SK-N-SH treated with all-trans-retinoic acid at 6 μM for 48 hours (cell line): ENCODE results near the gene SIAH1.

Experiments
- ATAC-seq: fragments of 200-7000 bp; cut with Tn5 transposase; 3 replicates; pipeline ENCODE4 v1.9.1; 2020; ENCODE audit warnings: mild to moderate bottlenecking, moderate library complexity
- ARNTL ChIP-seq: fragments of 450-650 bp; formaldehyde crosslinking; IDR thresholded peaks from 2 replicates; pipeline ENCODE4 v1.5.0; 2020; ENCODE audit warnings: low read depth, mild to moderate bottlenecking, moderate library complexity, borderline replicate concordance
- BACH2 ChIP-seq: fragments of 250-450 bp; sonication (Bioruptor Pico); IDR thresholded peaks from 2 replicates; pipeline ENCODE4 v1.9.0; 2021; ENCODE audit warnings: mild to moderate bottlenecking, borderline replicate concordance
- CREB5 ChIP-seq: fragments of 250-450 bp; sonication (Bioruptor Pico); IDR thresholded peaks from 2 replicates; pipeline ENCODE4 v1.5.1; 2020; ENCODE audit warnings: low read depth, mild to moderate bottlenecking, moderate library complexity
- CSDC2 ChIP-seq: fragments of 250-450 bp; sonication (Bioruptor Pico); IDR thresholded peaks from 2 replicates; pipeline ENCODE4 v1.5.0; 2020; ENCODE audit warnings: mild to moderate bottlenecking, moderate library complexity
- ESRRG ChIP-seq: fragments of 250-450 bp; sonication (Bioruptor Pico); IDR thresholded peaks from 2 replicates; pipeline ENCODE4 v1.6.1; 2021; ENCODE audit warnings: mild to moderate bottlenecking
- GLIS3 ChIP-seq: fragments of 250-450 bp; sonication (Bioruptor Pico); IDR thresholded peaks from 2 replicates; pipeline ENCODE4 v1.5.0; 2020; ENCODE audit warnings: mild to moderate bottlenecking, moderate library complexity
- OSR1 ChIP-seq: fragments of 250-450 bp; sonication (Bioruptor Pico); IDR thresholded peaks from 2 replicates; pipeline ENCODE4 v1.8.0; 2022; ENCODE audit warnings: moderate library complexity, mild to moderate bottlenecking, inconsistent platforms
- PATZ1 ChIP-seq: fragments of 250-450 bp; sonication (Bioruptor Pico); IDR thresholded peaks from 2 replicates; pipeline ENCODE4 v1.8.0; 2020; ENCODE audit warnings: mild to moderate bottlenecking, moderate library complexity, borderline replicate concordance
- POU6F1 ChIP-seq: fragments of 250-450 bp; sonication (Bioruptor Pico); IDR thresholded peaks from 2 replicates; pipeline ENCODE4 v1.8.0; 2021; ENCODE audit warnings: low read depth, mild to moderate bottlenecking, moderate library complexity, borderline replicate concordance
- PPARA ChIP-seq: fragments of 250-450 bp; sonication (Bioruptor Pico); IDR thresholded peaks from 2 replicates; pipeline ENCODE4 v1.5.0; 2020; ENCODE audit warnings: mild to moderate bottlenecking, borderline replicate concordance
- RARB ChIP-seq: fragments of 250-450 bp; sonication (Bioruptor Pico); IDR thresholded peaks from 2 replicates; pipeline ENCODE4 v1.8.0; 2021; ENCODE audit warnings: mild to moderate bottlenecking, moderate library complexity
- SNAI2 ChIP-seq: fragments of 250-450 bp; sonication (Bioruptor Pico); IDR thresholded peaks from 2 replicates; pipeline ENCODE4 v1.5.0; 2020; ENCODE audit warnings: mild to moderate bottlenecking, moderate library complexity
- TCF4 ChIP-seq: fragments of 250-450 bp; sonication (Bioruptor Pico); IDR thresholded peaks from 2 replicates; pipeline ENCODE4 v1.8.0; 2021; ENCODE audit warnings: mild to moderate bottlenecking, moderate library complexity, borderline replicate concordance
- TOX ChIP-seq: fragments of 250-450 bp; sonication (Bioruptor Pico); IDR thresholded peaks from 2 replicates; pipeline ENCODE4 v1.8.0; 2021; ENCODE audit warnings: mild to moderate bottlenecking, moderate library complexity, borderline replicate concordance
- ZC3H10 ChIP-seq: fragments of 250-450 bp; sonication (Bioruptor Pico); IDR thresholded peaks from 2 replicates; pipeline ENCODE4 v1.5.1; 2021; ENCODE audit warnings: mild to moderate bottlenecking, moderate library complexity
- ZFP3 ChIP-seq: fragments of 250-450 bp; sonication (Bioruptor Pico); IDR thresholded peaks from 2 replicates; pipeline ENCODE4 v1.5.0; 2020; ENCODE audit warnings: mild to moderate bottlenecking, moderate library complexity
- ZFP30 ChIP-seq: fragments of 450-650 bp; formaldehyde crosslinking; IDR thresholded peaks from 2 replicates; pipeline ENCODE4 v1.5.0; 2022; ENCODE audit warnings: mild to moderate bottlenecking, moderate library complexity
- ZNF565 ChIP-seq: fragments of 450-650 bp; formaldehyde crosslinking; conservative IDR thresholded peaks from 2 replicates; pipeline ENCODE4 v1.5.0; 2020; ENCODE audit warnings: low read depth, mild to moderate bottlenecking, moderate library complexity
- ZNF70 ChIP-seq: fragments of 450-650 bp; formaldehyde crosslinking; IDR thresholded peaks from 2 replicates; pipeline ENCODE4 v1.5.0; 2020; ENCODE audit warnings: mild to moderate bottlenecking, moderate library complexity
- ZNF8 ChIP-seq: fragments of 450-650 bp; formaldehyde crosslinking; IDR thresholded peaks from 2 replicates; pipeline ENCODE4 v1.5.0; 2020; ENCODE audit warnings: mild to moderate bottlenecking, moderate library complexity
- TF ChIP-seq, protein P1 (sequence below): fragments of 250-450 bp; sonication (Bioruptor Pico); IDR thresholded peaks from 2 replicates; pipeline ENCODE4 v1.5.1; 2021; ENCODE audit warnings: mild to moderate bottlenecking, moderate library complexity
- TF ChIP-seq, protein P2 (sequence below): fragments of 250-450 bp; sonication (Bioruptor Pico); IDR thresholded peaks from 2 replicates; pipeline ENCODE4 v1.5.0; 2020; ENCODE audit warnings: mild to moderate bottlenecking, moderate library complexity

The SIAH1 gene

DNA sequence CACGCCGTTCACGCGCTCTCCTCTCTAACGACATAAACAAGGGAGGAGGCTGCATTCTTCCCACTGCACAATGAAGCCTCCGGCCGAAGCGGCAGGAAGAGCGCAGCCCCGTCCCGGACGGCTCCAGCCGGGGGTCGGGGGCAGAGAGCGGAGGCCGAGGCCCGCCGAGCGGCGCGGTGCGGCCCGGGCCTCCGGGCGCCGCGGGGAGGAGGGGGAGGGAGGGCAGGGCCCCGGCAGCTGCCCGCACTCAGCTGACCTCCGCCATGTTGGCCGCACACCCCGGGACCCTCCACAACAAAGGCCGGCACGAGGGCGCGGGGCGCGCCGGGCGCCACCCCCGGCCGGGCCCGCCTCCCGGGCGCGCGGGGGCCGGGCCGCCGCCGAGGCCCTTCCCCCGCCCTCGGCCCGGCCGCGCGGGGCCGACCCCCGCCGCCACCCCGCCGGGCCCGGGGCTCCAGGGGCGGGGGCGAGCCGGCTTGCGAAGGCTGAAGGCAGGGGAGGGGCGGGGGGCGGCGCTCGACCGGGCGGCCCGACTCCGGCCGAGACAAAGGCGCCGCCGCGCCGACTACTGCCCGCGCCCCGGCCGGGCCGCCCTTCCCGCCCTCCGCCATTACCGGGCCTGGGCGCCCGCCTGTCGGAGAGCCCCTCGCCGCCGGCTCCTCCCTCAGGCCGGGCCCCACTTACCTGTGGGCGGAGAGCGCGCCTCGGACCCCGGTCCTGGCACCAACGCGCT lies 527 bp downstream of the SIAH1 start:
- ATAC-seq = peak; percentile 75

GRCh38 chr16:48383877-48384519 lies 1.2 kb downstream of the SIAH1 start:
- peak; percentile 41 for ATAC-seq
- TF ChIP-seq ZFP3 (CRISPR knock-in tag) (no peak), RARB (CRISPR knock-in tag) (no peak), ZFP30 (CRISPR knock-in tag) (no peak), POU6F1 (no peak), PPARA (no peak), ARNTL (CRISPR knock-in tag) (no peak), ZNF8 (CRISPR knock-in tag) (no peak), SNAI2 (CRISPR knock-in tag) (no peak), GLIS3 (CRISPR knock-in tag) (no peak), BACH2 (CRISPR knock-in tag) (no peak), CREB5 (CRISPR knock-in tag) (no peak), OSR1 (CRISPR knock-in tag) (no peak), TOX (CRISPR knock-in tag) (no peak), ZNF70 (CRISPR knock-in tag) (no peak), ESRRG (CRISPR knock-in tag) (no peak), CSDC2 (CRISPR knock-in tag) (no peak), PATZ1 (CRISPR knock-in tag) (no peak), TCF4 (CRISPR knock-in tag) (no peak)
- TF ChIP-seq, protein P1, sequence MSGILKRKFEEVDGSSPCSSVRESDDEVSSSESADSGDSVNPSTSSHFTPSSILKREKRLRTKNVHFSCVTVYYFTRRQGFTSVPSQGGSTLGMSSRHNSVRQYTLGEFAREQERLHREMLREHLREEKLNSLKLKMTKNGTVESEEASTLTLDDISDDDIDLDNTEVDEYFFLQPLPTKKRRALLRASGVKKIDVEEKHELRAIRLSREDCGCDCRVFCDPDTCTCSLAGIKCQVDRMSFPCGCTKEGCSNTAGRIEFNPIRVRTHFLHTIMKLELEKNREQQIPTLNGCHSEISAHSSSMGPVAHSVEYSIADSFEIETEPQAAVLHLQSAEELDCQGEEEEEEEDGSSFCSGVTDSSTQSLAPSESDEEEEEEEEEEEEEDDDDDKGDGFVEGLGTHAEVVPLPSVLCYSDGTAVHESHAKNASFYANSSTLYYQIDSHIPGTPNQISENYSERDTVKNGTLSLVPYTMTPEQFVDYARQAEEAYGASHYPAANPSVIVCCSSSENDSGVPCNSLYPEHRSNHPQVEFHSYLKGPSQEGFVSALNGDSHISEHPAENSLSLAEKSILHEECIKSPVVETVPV (CRISPR knock-in tag) = no peak
- TF ChIP-seq, protein P2, sequence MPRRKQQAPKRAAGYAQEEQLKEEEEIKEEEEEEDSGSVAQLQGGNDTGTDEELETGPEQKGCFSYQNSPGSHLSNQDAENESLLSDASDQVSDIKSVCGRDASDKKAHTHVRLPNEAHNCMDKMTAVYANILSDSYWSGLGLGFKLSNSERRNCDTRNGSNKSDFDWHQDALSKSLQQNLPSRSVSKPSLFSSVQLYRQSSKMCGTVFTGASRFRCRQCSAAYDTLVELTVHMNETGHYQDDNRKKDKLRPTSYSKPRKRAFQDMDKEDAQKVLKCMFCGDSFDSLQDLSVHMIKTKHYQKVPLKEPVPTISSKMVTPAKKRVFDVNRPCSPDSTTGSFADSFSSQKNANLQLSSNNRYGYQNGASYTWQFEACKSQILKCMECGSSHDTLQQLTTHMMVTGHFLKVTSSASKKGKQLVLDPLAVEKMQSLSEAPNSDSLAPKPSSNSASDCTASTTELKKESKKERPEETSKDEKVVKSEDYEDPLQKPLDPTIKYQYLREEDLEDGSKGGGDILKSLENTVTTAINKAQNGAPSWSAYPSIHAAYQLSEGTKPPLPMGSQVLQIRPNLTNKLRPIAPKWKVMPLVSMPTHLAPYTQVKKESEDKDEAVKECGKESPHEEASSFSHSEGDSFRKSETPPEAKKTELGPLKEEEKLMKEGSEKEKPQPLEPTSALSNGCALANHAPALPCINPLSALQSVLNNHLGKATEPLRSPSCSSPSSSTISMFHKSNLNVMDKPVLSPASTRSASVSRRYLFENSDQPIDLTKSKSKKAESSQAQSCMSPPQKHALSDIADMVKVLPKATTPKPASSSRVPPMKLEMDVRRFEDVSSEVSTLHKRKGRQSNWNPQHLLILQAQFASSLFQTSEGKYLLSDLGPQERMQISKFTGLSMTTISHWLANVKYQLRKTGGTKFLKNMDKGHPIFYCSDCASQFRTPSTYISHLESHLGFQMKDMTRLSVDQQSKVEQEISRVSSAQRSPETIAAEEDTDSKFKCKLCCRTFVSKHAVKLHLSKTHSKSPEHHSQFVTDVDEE (CRISPR knock-in tag) = no peak

More for the DNA sequence above, 527 bp downstream of the SIAH1 start:
- no peak for TF ChIP-seq ZC3H10 (CRISPR knock-in tag)
- no peak for TF ChIP-seq ZNF565
- TF ChIP-seq ESRRG (CRISPR knock-in tag) = no peak
- TF ChIP-seq BACH2 (CRISPR knock-in tag) = no peak
- no peak for TF ChIP-seq RARB (CRISPR knock-in tag)
- no peak for TF ChIP-seq ZFP3 (CRISPR knock-in tag)
- no peak for TF ChIP-seq CSDC2 (CRISPR knock-in tag)
- no peak for TF ChIP-seq ARNTL (CRISPR knock-in tag)
- no peak for TF ChIP-seq TCF4 (CRISPR knock-in tag)
- no peak for TF ChIP-seq TOX (CRISPR knock-in tag)
- TF ChIP-seq OSR1 (CRISPR knock-in tag) = no peak
- TF ChIP-seq, all 23 proteins: peak for 0
